ENCODE measurements around the gene LPAR1.
"Not testable (repeated sequence)": the region's sequence is repeated elsewhere in the genome, so short reads cannot be mapped to it uniquely, and the experiment has no call there.

LPAR1 gene

GRCh38 chr9:111051400-111051799 is 13.1 kb upstream of the LPAR1 start:
- Histone ChIP-seq H3K4me1 (ENCODE audit: insufficient read depth, low read length, poor library complexity, severe bottlenecking) (no peaks in the 10 kb centered on the region), H3F3A (ENCODE audit: low read depth) (no peaks in the 10 kb centered on the region), H3K79me2 (ENCODE audit: insufficient read depth, low read length) (no peaks in the 10 kb centered on the region), H3K9ac (ENCODE audit: low read depth, low read length, poor library complexity, severe bottlenecking) (no peak overlapping the region), H3K9me3 (ENCODE audit: insufficient read depth, low read depth, low read length) (no peaks in the 10 kb centered on the region; the same call in 1 of the 2 replicates), H4K20me1 (ENCODE audit: insufficient read depth, low read length, poor library complexity, severe bottlenecking) (no peaks in the 10 kb centered on the region), H3K4me2 (ENCODE audit: low read depth, low read length, poor library complexity, severe bottlenecking) (no peak overlapping the region), H3K27me3 (ENCODE audit: insufficient read depth, low read length, poor library complexity, severe bottlenecking) (no peaks in the 10 kb centered on the region), H2AFZ (ENCODE audit: low read length) (no peak overlapping the region), H3K4me3 (ENCODE audit: low read length, poor library complexity, severe bottlenecking) (no peak overlapping the region), H3K36me3 (ENCODE audit: insufficient read depth, low read length) (no peaks in the 10 kb centered on the region), H3K9me2 (replicated peaks; ENCODE audit: low read depth, low read length) (no peaks in the 10 kb centered on the region)
- TF ChIP-seq EZH2phosphoT487 (IDR thresholded peaks at IDR 0.05; ENCODE audit: borderline replicate concordance): no peak
- TF ChIP-seq CTCF (conservative IDR thresholded peaks at IDR 0.05; ENCODE audit: low read length): no peak

- no peaks in the 10 kb centered on the region for H3K36me3 ChIP-seq (ENCODE audit: insufficient read depth, low read length)
- H3K27me3 ChIP-seq (ENCODE audit: insufficient read depth, low read length, poor library complexity, severe bottlenecking): no peaks in the 10 kb centered on the region
- no peak for TF ChIP-seq CTCF (conservative IDR thresholded peaks at IDR 0.05; ENCODE audit: low read length)
- TF ChIP-seq EZH2phosphoT487 (IDR thresholded peaks at IDR 0.05; ENCODE audit: borderline replicate concordance): no peak
- H3K9ac ChIP-seq (ENCODE audit: low read depth, low read length, poor library complexity, severe bottlenecking): no peak overlapping the region
- no peaks in the 10 kb centered on the region for H4K20me1 ChIP-seq (ENCODE audit: insufficient read depth, low read length, poor library complexity, severe bottlenecking)
- H3K9me2 ChIP-seq (replicated peaks; ENCODE audit: low read depth, low read length): no peaks in the 10 kb centered on the region
- no peaks in the 10 kb centered on the region for H3K4me1 ChIP-seq (ENCODE audit: insufficient read depth, low read length, poor library complexity, severe bottlenecking)
- no peak overlapping the region for H3K4me2 ChIP-seq (ENCODE audit: low read depth, low read length, poor library complexity, severe bottlenecking)
- H3K79me2 ChIP-seq (ENCODE audit: insufficient read depth, low read length): no peaks in the 10 kb centered on the region
- no peaks in the 10 kb centered on the region for H3F3A ChIP-seq (ENCODE audit: low read depth)
- no peak overlapping the region for H3K4me3 ChIP-seq (ENCODE audit: low read length, poor library complexity, severe bottlenecking)
- H3K9me3 ChIP-seq (ENCODE audit: insufficient read depth, low read depth, low read length): no peaks in the 10 kb centered on the region; the same call in 1 of the 2 replicates
- H2AFZ ChIP-seq (ENCODE audit: low read length): no peak overlapping the region
Measured at GRCh38 chr9:111050819-111051218, 12.5 kb upstream of the LPAR1 start.

- H3K36me3 ChIP-seq (ENCODE audit: insufficient read depth, low read length); H2AFZ ChIP-seq (ENCODE audit: low read length); H3K9me3 ChIP-seq (ENCODE audit: insufficient read depth, low read depth, low read length); H3K9ac ChIP-seq (ENCODE audit: low read depth, low read length, poor library complexity, severe bottlenecking); H3F3A ChIP-seq (ENCODE audit: low read depth); H3K27me3 ChIP-seq (ENCODE audit: insufficient read depth, low read length, poor library complexity, severe bottlenecking); H3K4me3 ChIP-seq (ENCODE audit: low read length, poor library complexity, severe bottlenecking); H4K20me1 ChIP-seq (ENCODE audit: insufficient read depth, low read length, poor library complexity, severe bottlenecking); H3K79me2 ChIP-seq (ENCODE audit: insufficient read depth, low read length); H3K9me2 ChIP-seq (replicated peaks; ENCODE audit: low read depth, low read length); H3K4me1 ChIP-seq (ENCODE audit: insufficient read depth, low read length, poor library complexity, severe bottlenecking); H3K4me2 ChIP-seq (ENCODE audit: low read depth, low read length, poor library complexity, severe bottlenecking): not testable (repeated sequence)
Measured at GRCh38 chr9:111047287-111047686, 9.0 kb upstream of the LPAR1 start.

GRCh38 chr9:111041902-111042301 is 3.6 kb upstream of the LPAR1 start:
- Histone ChIP-seq H3K4me3 (ENCODE audit: low read length, poor library complexity, severe bottlenecking) (no peak overlapping the region), H3F3A (ENCODE audit: low read depth) (no peaks in the 10 kb centered on the region), H2AFZ (ENCODE audit: low read length) (no peak overlapping the region), H4K20me1 (ENCODE audit: insufficient read depth, low read length, poor library complexity, severe bottlenecking) (no peaks in the 10 kb centered on the region), H3K4me1 (ENCODE audit: insufficient read depth, low read length, poor library complexity, severe bottlenecking) (no peaks in the 10 kb centered on the region), H3K9ac (ENCODE audit: low read depth, low read length, poor library complexity, severe bottlenecking) (no peak overlapping the region), H3K27me3 (ENCODE audit: insufficient read depth, low read length, poor library complexity, severe bottlenecking) (no peaks in the 10 kb centered on the region), H3K9me2 (replicated peaks; ENCODE audit: low read depth, low read length) (no peaks in the 10 kb centered on the region), H3K9me3 (ENCODE audit: insufficient read depth, low read depth, low read length) (no peaks in the 10 kb centered on the region; the same call in 1 of the 2 replicates), H3K4me2 (ENCODE audit: low read depth, low read length, poor library complexity, severe bottlenecking) (no peak overlapping the region), H3K79me2 (ENCODE audit: insufficient read depth, low read length) (no peaks in the 10 kb centered on the region), H3K36me3 (ENCODE audit: insufficient read depth, low read length) (no peaks in the 10 kb centered on the region)
- TF ChIP-seq CTCF (conservative IDR thresholded peaks at IDR 0.05; ENCODE audit: low read length): no peak
- TF ChIP-seq EZH2phosphoT487 (IDR thresholded peaks at IDR 0.05; ENCODE audit: borderline replicate concordance): no peak
